ENCODE measurements around the gene FCAR.
"Not testable (repeated sequence)": the region's sequence is repeated elsewhere in the genome, so short reads cannot be mapped to it uniquely, and the experiment has no call there.

The FCAR gene

DNA sequence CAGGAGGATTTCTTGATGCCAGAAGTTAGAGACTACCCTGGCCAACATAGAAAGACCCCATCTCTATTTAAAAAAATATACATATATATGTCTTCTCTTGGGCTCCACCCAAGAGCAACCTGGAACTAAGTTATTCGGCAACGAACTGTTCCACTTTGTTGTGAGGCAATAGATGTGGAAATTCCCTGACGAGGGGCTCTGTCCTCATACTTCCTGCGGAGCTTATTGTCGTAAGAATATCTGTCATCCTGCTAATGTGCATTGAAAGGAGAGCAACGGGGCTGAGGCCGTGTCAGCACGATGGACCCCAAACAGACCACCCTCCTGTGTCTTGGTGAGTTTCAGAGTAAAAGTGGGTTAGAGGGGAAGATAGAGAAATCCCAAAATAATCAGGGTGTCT lies at the start of gene FCAR:
Gene FCAR (plus strand): TSS at position 246 of the 400 bp plus-strand sequence. CDS start 55 bp downstream, at position 301.
- DNase-seq = no peak

DNA sequence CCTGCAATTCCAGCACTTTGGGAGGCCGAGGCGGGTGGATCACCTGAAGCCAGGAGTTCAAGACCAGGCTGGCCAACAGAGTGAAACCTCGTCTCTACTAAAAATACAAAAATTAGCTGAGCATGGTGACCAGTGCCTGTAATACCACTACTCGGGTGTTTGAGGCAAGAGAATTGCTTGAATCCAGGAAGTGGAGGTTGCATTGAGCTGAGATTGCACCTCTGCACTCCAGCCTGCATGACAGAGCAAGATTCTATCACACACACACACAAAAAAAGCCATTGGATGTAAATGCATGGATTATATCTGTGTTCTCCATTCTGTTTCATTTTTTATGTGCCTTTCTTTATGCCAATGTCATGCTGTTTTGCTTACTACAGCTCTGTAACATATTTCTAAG lies 49.6 kb upstream of the FCAR start:
- DNase-seq = not testable (repeated sequence)

GRCh38 chr19:54825326-54825725 lies 48.7 kb upstream of the FCAR start:
- not testable (repeated sequence) for DNase-seq

- not testable (repeated sequence) for DNase-seq
These were observed 46.0 kb upstream of the FCAR start for GRCh38 chr19:54828064-54828463.

DNA sequence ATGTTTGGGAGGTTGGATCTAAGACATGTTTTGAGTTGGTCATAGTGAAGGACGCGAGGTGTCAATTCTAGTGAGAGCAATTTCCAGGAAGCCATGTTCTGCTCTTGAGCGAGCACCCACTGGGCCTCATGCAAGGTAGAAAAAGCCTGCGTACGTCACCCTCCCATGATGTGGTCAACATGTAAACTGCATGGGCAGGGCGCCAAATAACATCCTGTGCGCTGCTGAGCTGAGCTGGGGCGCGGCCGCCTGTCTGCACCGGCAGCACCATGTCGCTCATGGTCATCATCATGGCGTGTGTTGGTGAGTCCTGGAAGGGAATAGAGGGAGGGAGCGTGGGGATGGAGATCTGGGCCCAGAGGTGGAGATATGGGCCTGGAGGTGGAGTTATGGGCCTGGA lies 41.5 kb upstream of the FCAR start, which contains the start of gene KIR2DS4:
Gene KIR2DS4 (plus strand): TSS at position 181 of the 400 bp plus-strand sequence.
- not testable (repeated sequence) for DNase-seq

GRCh38 chr19:54835126-54835525 lies 38.9 kb upstream of the FCAR start:
- not testable (repeated sequence) for DNase-seq

- DNase-seq = not testable (repeated sequence)
These were observed 36.5 kb upstream of the FCAR start for GRCh38 chr19:54837522-54837921.

GRCh38 chr19:54843171-54843570 lies 30.9 kb upstream of the FCAR start:
- not testable (repeated sequence) for DNase-seq

DNA sequence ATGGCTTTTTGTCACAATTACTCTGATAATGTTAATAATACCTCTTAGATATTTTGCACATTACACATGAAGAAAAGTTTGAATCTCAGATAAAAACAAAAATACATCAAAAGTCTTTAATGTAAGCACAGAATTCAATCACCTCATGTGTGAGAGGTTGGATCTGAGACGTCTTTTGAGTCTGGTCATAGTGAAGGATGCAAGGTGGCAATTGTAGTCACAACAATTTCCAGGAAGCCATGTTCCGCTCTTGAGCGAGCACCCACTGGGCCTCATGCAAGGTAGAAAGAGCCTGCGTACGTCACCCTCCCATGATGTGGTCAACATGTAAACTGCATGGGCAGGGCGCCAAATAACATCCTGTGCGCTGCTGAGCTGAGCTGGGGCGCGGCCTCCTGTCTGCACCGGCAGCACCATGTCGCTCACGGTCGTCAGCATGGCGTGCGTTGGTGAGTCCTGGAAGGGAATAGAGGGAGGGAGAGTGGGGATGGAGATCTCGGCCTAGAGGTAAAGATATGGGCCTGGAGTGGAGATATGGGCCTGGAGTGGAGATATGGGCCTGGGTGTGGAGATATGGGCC lies 23.9 kb upstream of the FCAR start, which contains the start of gene KIR3DL2:
Gene KIR3DL2 (plus strand): TSS at position 383 of the 580 bp plus-strand sequence. CDS start 33 bp downstream, at position 416.
- DNase-seq = not testable (repeated sequence)

DNA sequence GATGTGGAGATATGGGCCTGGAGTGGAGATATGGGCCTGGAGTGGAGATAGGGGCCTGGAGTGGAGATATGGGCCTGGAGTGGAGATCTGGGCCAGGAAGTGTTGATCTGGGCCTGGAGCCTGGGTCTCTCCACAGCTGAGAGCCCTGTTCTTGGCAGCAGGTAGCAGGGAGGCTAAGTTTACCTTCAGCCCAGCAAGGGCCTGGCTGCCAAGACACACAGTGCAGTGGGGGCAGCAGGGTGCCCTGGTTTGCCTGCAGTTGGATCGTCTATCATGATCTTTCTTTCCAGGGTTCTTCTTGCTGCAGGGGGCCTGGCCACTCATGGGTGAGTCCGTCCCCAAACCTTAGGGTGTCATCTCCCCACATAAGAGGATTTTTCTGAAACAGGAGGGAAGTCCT lies 23.1 kb upstream of the FCAR start:
- no peak for DNase-seq

- DNase-seq = no peak
These were observed 22.7 kb upstream of the FCAR start for GRCh38 chr19:54851353-54851752.

DNA sequence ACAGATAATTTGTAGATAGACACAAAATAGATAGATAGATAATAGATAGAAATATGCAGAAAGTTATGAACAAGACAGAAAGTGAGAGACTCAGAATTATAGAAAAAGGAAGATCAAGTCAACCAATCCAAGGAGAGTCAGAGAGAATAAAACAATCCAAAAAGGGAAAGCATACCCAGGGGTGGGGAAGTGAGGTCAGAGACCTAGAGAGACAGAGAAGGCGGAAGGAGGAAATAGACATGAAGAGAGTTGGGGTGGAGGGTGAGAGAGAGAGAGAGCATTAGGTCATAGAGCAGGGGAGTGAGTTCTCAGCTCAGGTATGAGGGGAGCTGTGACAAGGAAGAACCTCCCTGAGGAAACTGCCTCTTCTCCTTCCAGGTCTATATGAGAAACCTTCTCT lies 18.8 kb upstream of the FCAR start:
- DNase-seq = not testable (repeated sequence)

DNA sequence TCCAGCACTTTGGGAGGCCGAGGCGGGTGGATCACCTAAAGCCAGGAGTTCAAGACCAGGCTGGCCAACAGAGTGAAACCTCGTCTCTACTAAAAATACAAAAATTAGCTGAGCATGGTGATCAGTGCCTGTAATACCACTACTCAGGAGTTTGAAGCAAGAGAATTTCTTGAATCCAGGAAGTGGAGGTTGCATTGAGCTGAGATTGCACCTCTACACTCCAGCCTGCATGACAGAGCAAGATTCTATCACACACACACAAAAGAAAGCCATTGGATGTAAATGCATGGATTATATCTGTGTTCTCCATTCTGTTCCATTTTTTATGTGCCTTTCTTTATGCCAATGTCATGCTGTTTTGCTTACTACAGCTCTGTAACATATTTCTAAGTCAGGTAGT lies 15.6 kb upstream of the FCAR start:
- not testable (repeated sequence) for DNase-seq

- not testable (repeated sequence) for DNase-seq
These were observed 14.6 kb upstream of the FCAR start for GRCh38 chr19:54859421-54859820.

DNA sequence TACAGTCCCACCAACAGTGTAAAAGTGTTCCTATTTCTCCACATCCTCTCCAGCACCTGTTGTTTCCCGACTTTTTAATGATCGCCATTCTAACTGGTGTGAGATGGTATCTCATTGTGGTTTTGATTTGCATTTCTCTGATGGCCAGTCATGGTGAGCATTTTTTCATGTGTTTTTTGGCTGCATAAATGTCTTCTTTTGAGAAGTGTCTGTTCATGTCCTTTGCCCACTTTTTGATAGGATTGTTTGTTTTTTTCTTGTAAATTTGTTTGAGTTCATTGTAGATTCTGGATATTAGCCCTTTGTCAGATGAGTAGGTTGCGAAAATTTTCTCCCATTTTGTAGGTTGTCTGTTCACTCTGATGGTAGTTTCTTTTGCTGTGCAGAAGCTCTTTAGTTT lies 10.6 kb upstream of the FCAR start:
- DNase-seq = not testable (repeated sequence)

- no peak for DNase-seq
These were observed 2.3 kb upstream of the FCAR start for GRCh38 chr19:54871696-54872095.

GRCh38 chr19:54875506-54875905 lies 1.5 kb downstream of the FCAR start:
- DNase-seq = no peak

- no peak for DNase-seq
These were observed 3.4 kb downstream of the FCAR start for GRCh38 chr19:54877471-54877870.

- DNase-seq = no peak
These were observed 7.8 kb downstream of the FCAR start for GRCh38 chr19:54881884-54882283.

DNA sequence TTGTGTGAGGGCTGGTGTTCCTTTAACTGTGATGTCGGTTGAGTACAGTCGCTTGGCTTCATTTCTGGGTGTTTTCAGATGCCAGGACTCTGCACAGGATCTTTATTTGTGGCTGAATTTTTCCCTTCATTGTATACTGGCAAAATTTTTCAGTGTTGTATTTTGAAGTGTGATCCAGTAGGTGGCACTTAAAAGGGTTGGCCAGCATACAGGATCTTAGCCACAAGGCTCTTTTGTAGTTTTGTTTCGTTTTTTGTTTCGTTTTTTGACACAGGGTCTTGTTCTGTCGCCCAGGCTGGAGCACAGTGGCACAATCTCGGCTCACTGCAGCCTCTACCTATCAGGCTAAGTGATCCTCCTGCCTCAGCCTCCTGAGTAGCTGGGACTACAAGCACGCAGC lies 8.7 kb downstream of the FCAR start:
- no peak for DNase-seq

DNA sequence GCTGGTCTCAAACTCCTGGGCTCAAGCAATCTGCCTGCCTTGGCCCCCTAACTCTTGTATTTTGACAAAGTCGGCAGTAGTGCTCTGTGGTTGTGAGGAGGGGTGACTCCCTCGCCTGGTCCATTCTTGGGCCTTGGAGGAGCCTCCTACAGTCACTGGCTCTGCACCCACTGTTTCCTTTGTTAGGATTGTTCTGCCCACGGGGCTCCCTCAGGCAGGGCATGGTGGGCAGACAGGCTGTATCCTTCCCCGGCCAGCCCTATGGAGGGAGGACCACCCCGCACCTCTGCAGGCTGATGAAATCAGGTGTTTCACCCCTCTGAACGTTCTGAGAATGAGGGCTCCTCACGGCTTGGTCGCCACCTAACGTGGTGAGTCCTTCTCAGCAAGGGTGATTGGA lies 9.2 kb downstream of the FCAR start:
- DNase-seq = no peak

GRCh38 chr19:54888239-54888638 lies 14.2 kb downstream of the FCAR start:
- DNase-seq = no peak

GRCh38 chr19:54889566-54889965 lies 15.5 kb downstream of the FCAR start:
- DNase-seq = no peak

DNA sequence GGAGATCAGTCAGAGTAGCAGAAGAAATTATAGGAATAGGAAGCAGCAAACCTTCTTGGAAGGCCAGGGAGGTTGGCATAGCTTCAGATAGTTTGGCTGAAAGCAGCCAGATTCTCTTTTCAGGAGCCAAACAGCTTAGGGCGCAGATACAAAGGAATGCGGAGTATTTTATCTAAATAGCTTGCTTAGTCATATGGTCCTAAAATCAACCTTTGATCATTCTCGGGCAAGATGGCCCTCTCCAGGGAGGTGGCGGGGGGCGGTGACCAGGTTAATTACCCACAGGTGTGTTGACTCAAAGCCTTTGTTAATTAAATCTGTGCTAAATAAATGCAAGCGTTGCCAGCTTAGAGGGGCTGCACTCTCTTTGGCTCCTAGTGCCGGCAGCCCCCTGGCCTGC lies 19.4 kb downstream of the FCAR start:
- DNase-seq = no peak

DNA sequence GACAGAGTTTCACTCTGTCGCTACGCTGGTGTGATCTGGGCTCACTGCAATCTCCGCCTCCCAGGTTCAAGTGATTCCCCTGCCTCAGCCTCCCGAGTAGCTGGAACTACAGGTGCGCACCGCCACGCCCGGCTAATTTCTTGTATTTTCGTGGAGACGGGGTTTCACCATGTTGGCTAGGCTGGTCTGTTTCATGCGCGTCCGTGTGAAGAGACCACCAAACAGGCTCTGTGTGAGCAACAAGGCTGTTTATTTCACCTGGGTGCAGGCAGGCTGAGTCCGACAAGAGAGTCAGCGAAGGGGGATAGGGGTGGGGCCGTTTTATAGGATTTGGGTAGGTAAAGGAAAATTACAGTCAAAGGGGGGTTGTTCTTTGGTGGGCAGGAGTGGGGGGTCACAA lies 20.1 kb downstream of the FCAR start:
- not testable (repeated sequence) for DNase-seq
